Mesenchymal stem cell (in vitro differentiated cells and primary cell): ENCODE results near the gene DISC1.
"Not testable (repeated sequence)": the region's sequence is repeated elsewhere in the genome, so short reads cannot be mapped to it uniquely, and the experiment has no call there.

Experiments
- DNase-seq: peaks from one replicate; pipeline ENCODE4 v3.0.0-alpha.2; 2013
- H2AFZ ChIP-seq: one replicate; pipeline ENCODE4 v1.6.1; 2013; ENCODE audit warnings: low read depth, mild to moderate bottlenecking, control low read depth, inconsistent platforms, low read length, moderate library complexity
- H2AK5ac ChIP-seq: 2 replicates; pipeline ENCODE4 v1.6.1; 2013; ENCODE audit warnings: low read length, moderate library complexity, mild to moderate bottlenecking, inconsistent platforms; ENCODE audit not compliant: severe bottlenecking
- H2BK120ac ChIP-seq: one replicate; pipeline ENCODE4 v1.6.1; 2013; ENCODE audit warnings: low read depth, mild to moderate bottlenecking, inconsistent platforms, low read length, moderate library complexity
- H2BK12ac ChIP-seq, 2 experiments: one replicate each; pipeline ENCODE4 v1.6.1; 2013; ENCODE audit warnings: inconsistent platforms in 2 of 2, low read length in 2 of 2, mild to moderate bottlenecking in 2 of 2, moderate library complexity in 2 of 2, control low read depth in 1 of 2
- H2BK15ac ChIP-seq: one replicate; pipeline ENCODE4 v1.6.1; 2013; ENCODE audit warnings: mild to moderate bottlenecking, low read depth, inconsistent platforms; ENCODE audit not compliant: poor library complexity, severe bottlenecking
- H2BK5ac ChIP-seq: 2 replicates; pipeline ENCODE4 v1.6.1; 2013; ENCODE audit warnings: low read depth, mild to moderate bottlenecking, low read length, control low read depth, inconsistent platforms; ENCODE audit not compliant: poor library complexity, severe bottlenecking
- H3K14ac ChIP-seq, 2 experiments: one replicate each; pipeline ENCODE4 v1.6.1; 2013; ENCODE audit warnings: inconsistent platforms in 2 of 2, low read length in 2 of 2, control low read depth in 1 of 2, mild to moderate bottlenecking in 1 of 2, moderate library complexity in 1 of 2
- H3K18ac ChIP-seq, 2 experiments: one replicate each; pipeline ENCODE4 v1.6.1; 2013; ENCODE audit warnings: inconsistent platforms in 2 of 2, low read length in 2 of 2, control low read depth in 1 of 2, low read depth in 1 of 2, mild to moderate bottlenecking in 1 of 2
- H3K23ac ChIP-seq, 2 experiments: one replicate each; pipeline ENCODE4 v1.6.1; 2013; ENCODE audit warnings: inconsistent platforms in 2 of 2, low read length in 2 of 2, mild to moderate bottlenecking in 2 of 2, moderate library complexity in 2 of 2, control low read depth in 1 of 2
- H3K27ac ChIP-seq: 2 replicates; pipeline ENCODE4 v1.5.1; 2013; ENCODE audit warnings: mild to moderate bottlenecking, moderate library complexity, low read length, control low read depth, inconsistent platforms; ENCODE audit not compliant: poor library complexity, severe bottlenecking
- H3K27me3 ChIP-seq, 2 experiments: 2 replicates each; pipeline versions ENCODE4 v1.6.1 to v1.7.0; 2013; ENCODE audit warnings: low read length in 2 of 2, mild to moderate bottlenecking in 2 of 2, moderate library complexity in 2 of 2, control low read depth in 1 of 2, inconsistent platforms in 1 of 2; ENCODE audit not compliant: control insufficient read depth in 1 of 2, insufficient read depth in 1 of 2
- H3K36me3 ChIP-seq, 2 experiments: 2 replicates each; pipeline versions ENCODE4 v1.6.1 to v1.7.0; 2013; ENCODE audit warnings: low read length in 2 of 2, control low read depth in 1 of 2, inconsistent platforms in 1 of 2, low read depth in 1 of 2, mild to moderate bottlenecking in 1 of 2; ENCODE audit not compliant: insufficient read depth in 2 of 2, control insufficient read depth in 1 of 2
- H3K4ac ChIP-seq, 2 experiments: one replicate each; pipeline ENCODE4 v1.6.1; 2013; ENCODE audit warnings: inconsistent platforms in 2 of 2, low read length in 2 of 2, mild to moderate bottlenecking in 2 of 2, moderate library complexity in 2 of 2, control low read depth in 1 of 2, low read depth in 1 of 2
- H3K4me1 ChIP-seq: 2 replicates; pipeline ENCODE4 v1.6.1; 2013; ENCODE audit warnings: low read depth, low read length, control low read depth; ENCODE audit not compliant: control insufficient read depth, insufficient read depth
- H3K4me2 ChIP-seq: 2 replicates; pipeline ENCODE4 v1.6.1; 2013; ENCODE audit warnings: low read length, mild to moderate bottlenecking, inconsistent platforms; ENCODE audit not compliant: poor library complexity, severe bottlenecking
- H3K4me3 ChIP-seq, 2 experiments: 2 replicates each; pipeline versions ENCODE4 v1.5.1 to v1.7.0; 2013; ENCODE audit warnings: low read length in 2 of 2, mild to moderate bottlenecking in 2 of 2, control low read depth in 1 of 2, low read depth in 1 of 2; ENCODE audit not compliant: insufficient read depth in 1 of 2
- H3K79me1 ChIP-seq: replicated peaks from 2 replicates; pipeline ENCODE4 v1.6.1; 2013; ENCODE audit warnings: mild to moderate bottlenecking, control low read depth, low read length, inconsistent platforms; ENCODE audit not compliant: poor library complexity, severe bottlenecking
- H3K9ac ChIP-seq: 2 replicates; pipeline ENCODE4 v1.7.0; 2013; ENCODE audit warnings: mild to moderate bottlenecking, low read length, moderate library complexity
- H3K9me3 ChIP-seq: 2 replicates; pipeline ENCODE4 v1.7.0; 2013; ENCODE audit warnings: mild to moderate bottlenecking, low read length; ENCODE audit not compliant: control insufficient read depth
- H4K8ac ChIP-seq: one replicate; pipeline ENCODE4 v1.6.1; 2013; ENCODE audit warnings: inconsistent platforms, mild to moderate bottlenecking, low read length, moderate library complexity
- H4K91ac ChIP-seq: one replicate; pipeline ENCODE4 v1.6.1; 2013; ENCODE audit warnings: mild to moderate bottlenecking, low read length, inconsistent platforms
- WGBS: methylation state at CpG from one replicate; pipeline ENCODE4 v1.1.7; 2013; ENCODE audit warnings: mixed read lengths; 5-methylcytosine and 5-hydroxymethylcytosine counted together

The DISC1 gene

GRCh38 chr1:231948102-231948501 is 321.5 kb downstream of the DISC1 start:
- not testable (repeated sequence) for DNase-seq, H3K4me2 ChIP-seq, H2AFZ ChIP-seq, H3K36me3 ChIP-seq, H2BK120ac ChIP-seq, H3K9ac ChIP-seq, H3K4ac ChIP-seq, H3K23ac ChIP-seq, H3K9me3 ChIP-seq, H2BK15ac ChIP-seq, H2AK5ac ChIP-seq, H4K91ac ChIP-seq, H3K27ac ChIP-seq, H3K4me3 ChIP-seq, H2BK5ac ChIP-seq, H3K4me1 ChIP-seq, H3K14ac ChIP-seq, H4K8ac ChIP-seq, H3K27me3 ChIP-seq, H3K79me1 ChIP-seq, H3K18ac ChIP-seq, H2BK12ac ChIP-seq
- WGBS: 98% methylated on average over 4 of the region's 5 CpGs

- 81% methylated on average over 7 of the region's 8 CpGs for WGBS
These were observed 322.9 kb downstream of the DISC1 start for GRCh38 chr1:231949277-231950091.

GRCh38 chr1:231950331-231951128 is 323.9 kb downstream of the DISC1 start:
- H2BK15ac ChIP-seq: no peak overlapping the region
- peaks cover 3% of the 10 kb centered on the region for H3K79me1 ChIP-seq
- H3K14ac ChIP-seq: no peak overlapping the region
- DNase-seq: no peak
- no peak overlapping the region for H3K4me3 ChIP-seq
- WGBS: 91% methylated on average over 6 of the region's 6 CpGs
- no peak overlapping the region for H3K9ac ChIP-seq
- no peaks in the 10 kb centered on the region for H3K27me3 ChIP-seq
- H4K8ac ChIP-seq: no peak overlapping the region
- H2AK5ac ChIP-seq: no peak overlapping the region
- H3K4me1 ChIP-seq: peaks cover 2% of the 10 kb centered on the region
- H3K18ac ChIP-seq: no peak overlapping the region
- no peaks in the 10 kb centered on the region for H3K9me3 ChIP-seq
- no peak overlapping the region for H3K27ac ChIP-seq
- no peak overlapping the region for H2BK12ac ChIP-seq
- no peak overlapping the region for H4K91ac ChIP-seq
- no peak overlapping the region for H2BK5ac ChIP-seq
- no peak overlapping the region for H3K4ac ChIP-seq
- no peak overlapping the region for H3K23ac ChIP-seq
- no peaks in the 10 kb centered on the region for H3K36me3 ChIP-seq
- no peak overlapping the region for H2AFZ ChIP-seq
- no peak overlapping the region for H3K4me2 ChIP-seq
- H2BK120ac ChIP-seq: no peak overlapping the region

More at GRCh38 chr1:231949277-231950091, 322.9 kb downstream of the DISC1 start:
- Histone ChIP-seq H3K79me1 (peaks cover 3% of the 10 kb centered on the region), H3K36me3 (peaks cover 0 to 1% of the 10 kb centered on the region in 2 experiments), H2AK5ac (peak overlapping the region; percentile 15), H4K8ac (no peak overlapping the region), H3K4me1 (peaks cover 2% of the 10 kb centered on the region), H2AFZ (no peak overlapping the region), H4K91ac (no peak overlapping the region), H3K4me2 (no peak overlapping the region), H3K4ac (peak overlapping the region in 1 of 2 experiments; percentile 35), H3K9ac (no peak overlapping the region), H2BK5ac (no peak overlapping the region), H3K23ac (no peak overlapping the region), H2BK15ac (no peak overlapping the region), H2BK12ac (no peak overlapping the region), H3K27ac (no peak overlapping the region), H3K27me3 (no peaks in the 10 kb centered on the region), H3K9me3 (no peaks in the 10 kb centered on the region), H3K14ac (no peak overlapping the region), H3K18ac (no peak overlapping the region), H3K4me3 (no peak overlapping the region), H2BK120ac (no peak overlapping the region)
- no peak for DNase-seq

DNA sequence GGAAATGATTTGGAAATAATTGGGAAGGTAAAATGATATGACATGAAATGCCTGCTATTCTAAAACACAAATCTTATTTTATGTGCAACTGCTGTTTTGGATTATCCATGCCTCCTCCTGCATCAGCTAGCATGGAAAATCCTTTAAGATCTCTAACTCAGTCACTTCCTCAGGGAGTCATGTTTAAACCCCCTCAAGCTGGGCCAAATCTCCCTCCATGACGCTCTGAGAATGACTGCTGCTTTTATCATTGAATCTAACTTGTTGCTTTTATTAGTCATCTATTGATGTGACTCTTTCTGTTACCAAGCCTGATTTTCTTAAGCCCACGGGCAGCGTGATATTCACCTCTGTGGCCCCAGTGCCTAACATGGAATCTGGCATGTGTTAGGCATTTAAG is 324.8 kb downstream of the DISC1 start:
- Histone ChIP-seq H3K79me1 (peaks cover 3% of the 10 kb centered on the region), H2BK15ac (no peak overlapping the region), H3K4me1 (peaks cover 2% of the 10 kb centered on the region), H3K4me3 (no peak overlapping the region), H2BK12ac (no peak overlapping the region), H2BK5ac (no peak overlapping the region), H4K8ac (no peak overlapping the region), H3K9ac (peak overlapping the region; percentile 19), H3K14ac (no peak overlapping the region), H3K27ac (no peak overlapping the region), H3K4me2 (no peak overlapping the region), H3K18ac (no peak overlapping the region), H3K23ac (no peak overlapping the region), H2AFZ (no peak overlapping the region), H2AK5ac (no peak overlapping the region), H3K36me3 (no peaks in the 10 kb centered on the region), H3K27me3 (no peaks in the 10 kb centered on the region), H3K4ac (no peak overlapping the region), H2BK120ac (no peak overlapping the region), H3K9me3 (peaks cover under 1% of the 10 kb centered on the region), H4K91ac (no peak overlapping the region)
- WGBS: 90% methylated on average over 2 of the region's 3 CpGs
- no peak for DNase-seq
